ENCODE results near the gene MOB3B. TPM values are rescaled to one million over a fixed set of nuclear protein-coding genes. Genes with fewer than 3 reads are reported as not detected.

The MOB3B gene
- 1 to 10 TPM; 3.0 to 3.2 TPM for total RNA-seq

- peaks cover 10% of the 10 kb centered on the region for H3K4me1 Mint-ChIP-seq (ENCODE audit: low read depth)
- intact Hi-C loops (cut with micrococcal nuclease): loop anchor here (1.0 to 5.0 kb wide), 7 partner anchors 24 to 637 kb away; partner anchors contain the start of genes C9orf72 and CAAP1
- CTCF ChIA-PET: interaction anchor here (0.6 to 3.4 kb wide), 25 partner anchors 9 to 243 kb away, joined by 3 to 41 read pairs (median 4); no protein-coding TSS in a partner anchor
- DNase-seq: peak; percentile 80
- peaks cover 8% of the 10 kb centered on the region for H3K27me3 Mint-ChIP-seq (ENCODE audit: low read depth)
- H3K36me3 Mint-ChIP-seq (ENCODE audit: low read depth): peaks cover 1% of the 10 kb centered on the region
- H3K4me3 Mint-ChIP-seq: peak within 1 kb of the TSS; percentile 86
- no peaks in the 10 kb centered on the region for H3K9me3 Mint-ChIP-seq
- peak within 1 kb of the TSS; percentile 86 for H3K27ac Mint-ChIP-seq
Measured at GRCh38 chr9:27529316-27530278, at the start of gene MOB3B. MOB3B (minus strand) TSS chr9:27529814; CDS start chr9:27455550, 74,264 bp downstream.

GRCh38 chr9:27573634-27574590, 44.3 kb upstream of the MOB3B start:
- Mint-ChIP-seq H3K36me3 (ENCODE audit: low read depth) (peaks cover 5% of the 10 kb centered on the region), H3K27me3 (ENCODE audit: low read depth) (no peaks in the 10 kb centered on the region)

GRCh38 chr9:27572918-27573633, 43.5 kb upstream of the MOB3B start, which contains the start of gene C9orf72:
C9orf72 (minus strand) TSS chr9:27573481; CDS start chr9:27567120, 6,361 bp downstream.
- H3K27ac Mint-ChIP-seq: peak within 1 kb of the TSS; percentile 100
- CTCF ChIA-PET: no interaction called here
- peaks cover 2% of the 10 kb centered on the region for H3K9me3 Mint-ChIP-seq
- intact Hi-C loops (cut with micrococcal nuclease): loop anchor here (1.0 to 2.0 kb wide), 10 partner anchors 8 to 681 kb away; partner anchors contain the start of genes CAAP1, IFT74, MOB3B and PLAA
- peaks cover 39% of the 10 kb centered on the region for H3K4me1 Mint-ChIP-seq (ENCODE audit: low read depth)
- no peaks in the 10 kb centered on the region for H3K27me3 Mint-ChIP-seq (ENCODE audit: low read depth)
- peaks cover 5% of the 10 kb centered on the region for H3K36me3 Mint-ChIP-seq (ENCODE audit: low read depth)
- DNase-seq: peak; percentile 87
- peak within 1 kb of the TSS; percentile 83 for H3K4me3 Mint-ChIP-seq

More at GRCh38 chr9:27573634-27574590, 44.3 kb upstream of the MOB3B start:
- DNase-seq: peak; percentile 99
- intact Hi-C loops (cut with micrococcal nuclease): loop anchor here (1.0 to 2.0 kb wide), 10 partner anchors 9 to 682 kb away; partner anchors contain the start of genes CAAP1, IFT74, MOB3B and PLAA
- H3K27ac Mint-ChIP-seq: peak overlapping the region; percentile 100
- H3K9me3 Mint-ChIP-seq: peaks cover 6% of the 10 kb centered on the region
- H3K4me3 Mint-ChIP-seq: peak overlapping the region; percentile 83
- CTCF ChIA-PET: no interaction called here
- peaks cover 37% of the 10 kb centered on the region for H3K4me1 Mint-ChIP-seq (ENCODE audit: low read depth)

GRCh38 chr9:27572566-27572917, 42.9 kb upstream of the MOB3B start:
- H3K36me3 Mint-ChIP-seq (ENCODE audit: low read depth): peaks cover 5% of the 10 kb centered on the region
- intact Hi-C loops (cut with micrococcal nuclease): loop anchor here (2.0 kb wide), 1 partner anchor 212 kb away; no protein-coding TSS in a partner anchor
- peak overlapping the region; percentile 83 for H3K4me3 Mint-ChIP-seq
- CTCF ChIA-PET: no interaction called here
- peak overlapping the region; percentile 100 for H3K27ac Mint-ChIP-seq
- H3K4me1 Mint-ChIP-seq (ENCODE audit: low read depth): peaks cover 41% of the 10 kb centered on the region
- peak; percentile 81 for DNase-seq
- H3K9me3 Mint-ChIP-seq: no peaks in the 10 kb centered on the region
- no peaks in the 10 kb centered on the region for H3K27me3 Mint-ChIP-seq (ENCODE audit: low read depth)

- Mint-ChIP-seq H3K4me1 (ENCODE audit: low read depth) (peaks cover 42% of the 10 kb centered on the region), H3K27ac (peak overlapping the region; percentile 100), H3K36me3 (ENCODE audit: low read depth) (peaks cover 6% of the 10 kb centered on the region), H3K9me3 (no peaks in the 10 kb centered on the region), H3K4me3 (peak overlapping the region; percentile 83), H3K27me3 (ENCODE audit: low read depth) (no peaks in the 10 kb centered on the region)
- CTCF ChIA-PET: no interaction called here
- DNase-seq: no peak
- intact Hi-C loops (cut with micrococcal nuclease): loop anchor here (2.0 kb wide), 1 partner anchor 213 kb away; no protein-coding TSS in a partner anchor
Measured at GRCh38 chr9:27572061-27572460, 42.4 kb upstream of the MOB3B start.

GRCh38 chr9:27571011-27571410, 41.4 kb upstream of the MOB3B start:
- no peaks in the 10 kb centered on the region for H3K27me3 Mint-ChIP-seq (ENCODE audit: low read depth)
- CTCF ChIA-PET: interaction anchor here (1.0 to 1.5 kb wide), 2 partner anchors 9 to 238 kb away, joined by 3 to 4 read pairs; no protein-coding TSS in a partner anchor
- DNase-seq: no peak
- peaks cover 49% of the 10 kb centered on the region for H3K4me1 Mint-ChIP-seq (ENCODE audit: low read depth)
- H3K36me3 Mint-ChIP-seq (ENCODE audit: low read depth): peaks cover 14% of the 10 kb centered on the region
- intact Hi-C loops (cut with micrococcal nuclease): no loop called here
- no peaks in the 10 kb centered on the region for H3K9me3 Mint-ChIP-seq
- H3K4me3 Mint-ChIP-seq: no peak overlapping the region
- H3K27ac Mint-ChIP-seq: no peak overlapping the region

- Mint-ChIP-seq H3K4me1 (ENCODE audit: low read depth) (peaks cover 57% of the 10 kb centered on the region), H3K36me3 (ENCODE audit: low read depth) (peaks cover 22% of the 10 kb centered on the region), H3K4me3 (no peak overlapping the region), H3K27ac (no peak overlapping the region), H3K27me3 (ENCODE audit: low read depth) (no peaks in the 10 kb centered on the region), H3K9me3 (no peaks in the 10 kb centered on the region)
- CTCF ChIA-PET: interaction anchor here (0.7 kb wide), 1 partner anchor 121 kb away, joined by 3 read pairs; no protein-coding TSS in a partner anchor
- no peak for DNase-seq
- intact Hi-C loops (cut with micrococcal nuclease): no loop called here
Measured at GRCh38 chr9:27569406-27569805, 39.8 kb upstream of the MOB3B start.

GRCh38 chr9:27566118-27566517, 36.5 kb upstream of the MOB3B start:
- Mint-ChIP-seq H3K4me1 (ENCODE audit: low read depth) (peaks cover 48% of the 10 kb centered on the region), H3K4me3 (no peak overlapping the region), H3K9me3 (no peaks in the 10 kb centered on the region), H3K27ac (no peak overlapping the region), H3K36me3 (ENCODE audit: low read depth) (peaks cover 22% of the 10 kb centered on the region), H3K27me3 (ENCODE audit: low read depth) (no peaks in the 10 kb centered on the region)
- no peak for DNase-seq
- CTCF ChIA-PET: no interaction called here
- intact Hi-C loops (cut with micrococcal nuclease): no loop called here

GRCh38 chr9:27565696-27566095, 36.1 kb upstream of the MOB3B start:
- DNase-seq: no peak
- Mint-ChIP-seq H3K4me1 (ENCODE audit: low read depth) (peaks cover 44% of the 10 kb centered on the region), H3K27me3 (ENCODE audit: low read depth) (no peaks in the 10 kb centered on the region), H3K27ac (peak overlapping the region; percentile 24), H3K9me3 (no peaks in the 10 kb centered on the region), H3K4me3 (no peak overlapping the region), H3K36me3 (ENCODE audit: low read depth) (peaks cover 22% of the 10 kb centered on the region)
- CTCF ChIA-PET: no interaction called here
- intact Hi-C loops (cut with micrococcal nuclease): loop anchor here (1.0 to 2.0 kb wide), 2 partner anchors 8 to 199 kb away; partner anchors contain the start of gene C9orf72

- Mint-ChIP-seq H3K27me3 (ENCODE audit: low read depth) (no peaks in the 10 kb centered on the region), H3K27ac (peak overlapping the region; percentile 35), H3K36me3 (ENCODE audit: low read depth) (peaks cover 23% of the 10 kb centered on the region), H3K9me3 (no peaks in the 10 kb centered on the region), H3K4me3 (no peak overlapping the region), H3K4me1 (ENCODE audit: low read depth) (peaks cover 38% of the 10 kb centered on the region)
- no peak for DNase-seq
- CTCF ChIA-PET: no interaction called here
- intact Hi-C loops (cut with micrococcal nuclease): loop anchor here (1.0 to 2.0 kb wide), 2 partner anchors 9 to 198 kb away; partner anchors contain the start of gene C9orf72
Measured at GRCh38 chr9:27564670-27565069, 35.1 kb upstream of the MOB3B start.
